ENCODE measurements around the gene POU2AF1. TPM values are rescaled to one million over a fixed set of nuclear protein-coding genes. Genes with fewer than 3 reads are reported as not detected.

The POU2AF1 gene
- total RNA-seq, 1 donor from 2014 or later = not detected

GRCh38 chr11:111330234-111330893, 48.7 kb downstream of the POU2AF1 start:
- no peaks in the 10 kb centered on the region for H3K9me3 Mint-ChIP-seq
- no peak overlapping the region for H3K4me3 Mint-ChIP-seq
- DNase-seq (ENCODE audit: low spot score in 2 of 2, unreplicated experiment in 2 of 2) = no peak
- H3K36me3 Mint-ChIP-seq = no peaks in the 10 kb centered on the region
- no peak overlapping the region for H3K27ac Mint-ChIP-seq
- H3K4me1 Mint-ChIP-seq = peaks cover 35% of the 10 kb centered on the region
- no peaks in the 10 kb centered on the region for H3K27me3 Mint-ChIP-seq (ENCODE audit: low read depth)
- TF ChIP-seq CTCF (IDR thresholded peaks at IDR 0.05; ENCODE audit: unreplicated experiment) = no peak

GRCh38 chr11:111329306-111330204, 49.5 kb downstream of the POU2AF1 start:
- Mint-ChIP-seq H3K36me3 (no peaks in the 10 kb centered on the region), H3K27ac (no peak overlapping the region), H3K4me3 (no peak overlapping the region), H3K27me3 (ENCODE audit: low read depth) (no peaks in the 10 kb centered on the region), H3K9me3 (no peaks in the 10 kb centered on the region), H3K4me1 (peaks cover 30% of the 10 kb centered on the region)
- no peak for TF ChIP-seq CTCF (IDR thresholded peaks at IDR 0.05; ENCODE audit: unreplicated experiment)
- DNase-seq (ENCODE audit: low spot score in 2 of 2, unreplicated experiment in 2 of 2) = no peak

GRCh38 chr11:111327908-111328624, 51.0 kb downstream of the POU2AF1 start:
- Mint-ChIP-seq H3K27me3 (ENCODE audit: low read depth) (no peaks in the 10 kb centered on the region), H3K9me3 (no peaks in the 10 kb centered on the region), H3K27ac (no peak overlapping the region), H3K36me3 (no peaks in the 10 kb centered on the region), H3K4me3 (no peak overlapping the region), H3K4me1 (peaks cover 29% of the 10 kb centered on the region)
- TF ChIP-seq CTCF (IDR thresholded peaks at IDR 0.05; ENCODE audit: unreplicated experiment) = no peak
- no peak for DNase-seq (ENCODE audit: low spot score in 2 of 2, unreplicated experiment in 2 of 2)

GRCh38 chr11:111326824-111327223, 52.3 kb downstream of the POU2AF1 start:
- Mint-ChIP-seq H3K4me3 (no peak overlapping the region), H3K27ac (no peak overlapping the region), H3K27me3 (ENCODE audit: low read depth) (no peaks in the 10 kb centered on the region), H3K4me1 (peaks cover 20% of the 10 kb centered on the region), H3K9me3 (no peaks in the 10 kb centered on the region), H3K36me3 (no peaks in the 10 kb centered on the region)
- TF ChIP-seq CTCF (IDR thresholded peaks at IDR 0.05; ENCODE audit: unreplicated experiment) = no peak
- no peak for DNase-seq (ENCODE audit: low spot score in 2 of 2, unreplicated experiment in 2 of 2)

GRCh38 chr11:111325259-111325658, 53.8 kb downstream of the POU2AF1 start:
- no peaks in the 10 kb centered on the region for H3K36me3 Mint-ChIP-seq
- no peaks in the 10 kb centered on the region for H3K9me3 Mint-ChIP-seq
- no peak overlapping the region for H3K4me3 Mint-ChIP-seq
- H3K27me3 Mint-ChIP-seq (ENCODE audit: low read depth) = peaks cover 2% of the 10 kb centered on the region
- TF ChIP-seq CTCF (IDR thresholded peaks at IDR 0.05; ENCODE audit: unreplicated experiment) = no peak
- peaks cover 22% of the 10 kb centered on the region for H3K4me1 Mint-ChIP-seq
- H3K27ac Mint-ChIP-seq = no peak overlapping the region
- DNase-seq (ENCODE audit: low spot score in 2 of 2, unreplicated experiment in 2 of 2) = no peak
